PC-9 (cell line): Measurements from ENCODE around the gene MYO7B. TPM values are rescaled to one million over a fixed set of nuclear protein-coding genes. Genes with fewer than 3 reads are reported as not detected.
A peak's percentile ranks its signal among the peaks of the same experiment; 100 is the strongest.

Experiments used
- BruUV-seq: library from RNA; stranded (reverse); fragments of 400-500 nt; replicated peaks from 2 replicates; lab custom pipeline; 2021; lab: Mats Ljungman, UMichigan
- CTCF ChIA-PET: fragments of 300-600 bp; sonication (Branson Sonifier 250); formaldehyde crosslinking; loops from one replicate; lab custom pipeline; 2022; ENCODE audit warnings: antibody characterized with exemption; lab: Charles Lee
- POLR2A ChIA-PET: fragments of 300-600 bp; sonication (Branson Sonifier 250); formaldehyde crosslinking; loops from one replicate; lab custom pipeline; 2022; ENCODE audit warnings: antibody characterized with exemption; ENCODE audit not compliant: unreplicated experiment; lab: Charles Lee
- DNase-seq, 2 experiments: peaks; one replicate each; pipeline versions ENCODE4 v3.0.0 to v3.0.0-alpha.2; 2015 to 2022; ENCODE audit warnings: mixed read lengths in 1 of 2
- H2AFZ ChIP-seq: fragments of 200-600 bp; sonication (generic); 2 replicates; pipeline ENCODE4 v1.8.1; 2017; ENCODE audit warnings: antibody characterized with exemption
- H3F3A ChIP-seq: fragments of 200-600 bp; sonication (generic); 2 replicates; pipeline ENCODE4 v1.8.1; 2017; ENCODE audit warnings: antibody characterized with exemption, mild to moderate bottlenecking, low read depth; ENCODE audit not compliant: insufficient read depth
- H3K27ac ChIP-seq: fragments of 200-600 bp; sonication (generic); 2 replicates; pipeline ENCODE4 v1.6.1; 2016; ENCODE audit warnings: mixed run types
- H3K27me3 ChIP-seq: fragments of 200-600 bp; sonication (generic); 2 replicates; pipeline ENCODE4 v1.6.1; 2016; ENCODE audit warnings: low read depth, mixed run types; ENCODE audit not compliant: insufficient read depth
- H3K36me3 ChIP-seq: fragments of 200-600 bp; sonication (generic); 2 replicates; pipeline ENCODE4 v1.6.1; 2016; ENCODE audit warnings: low read depth, mixed run types
- H3K4me1 ChIP-seq: fragments of 200-600 bp; sonication (generic); replicated peaks from 2 replicates; pipeline ENCODE4 v1.6.1; 2016; ENCODE audit warnings: mixed run types; ENCODE audit not compliant: insufficient read depth
- H3K4me2 ChIP-seq: fragments of 200-600 bp; sonication (generic); 2 replicates; pipeline ENCODE4 v1.6.1; 2017; ENCODE audit warnings: mixed run types
- H3K4me3 ChIP-seq: fragments of 200-600 bp; sonication (generic); 2 replicates; pipeline ENCODE4 v1.6.1; 2016; ENCODE audit warnings: mixed run types
- H3K79me2 ChIP-seq: fragments of 200-600 bp; sonication (generic); 2 replicates; pipeline ENCODE4 v1.6.1; 2017; ENCODE audit warnings: low read depth, mixed run types
- H3K9me2 ChIP-seq: fragments of 200-600 bp; sonication (generic); 2 replicates; pipeline ENCODE4 v1.8.1; 2017; ENCODE audit warnings: mild to moderate bottlenecking; ENCODE audit not compliant: insufficient read depth
- H3K9me3 ChIP-seq: fragments of 200-600 bp; sonication (generic); 2 replicates; pipeline ENCODE4 v1.8.1; 2016; ENCODE audit warnings: low read depth; ENCODE audit not compliant: insufficient read depth
- H4K20me1 ChIP-seq: fragments of 200-600 bp; sonication (generic); 2 replicates; pipeline ENCODE4 v1.8.1; 2017; ENCODE audit not compliant: insufficient read depth
- EZH2 ChIP-seq: fragments of 200-600 bp; sonication (generic); IDR thresholded peaks from 2 replicates; pipeline ENCODE4 v1.8.0; 2017; ENCODE audit warnings: antibody characterized with exemption, low read depth
- intact Hi-C: fragments of 100-400 bp; cut with micrococcal nuclease; formaldehyde crosslinking; loops from one replicate; pipeline ENCODE4 v1.10.0; 2022; ENCODE audit not compliant: unreplicated experiment
- total RNA-seq: library from RNA; stranded (reverse); gene quantifications from 2 replicates; pipeline ENCODE4 v1.2.3, GENCODE V29; 2021
- TF ChIP-seq, protein P1 (sequence below): fragments of 200-600 bp; sonication (generic); conservative IDR thresholded peaks from 2 replicates; pipeline ENCODE4 v1.6.1; 2017; ENCODE audit warnings: mixed run types, antibody characterized with exemption, mild to moderate bottlenecking, moderate library complexity

Gene MYO7B
- total RNA-seq, 1 experiment from 2014 or later = not detected

DNA sequence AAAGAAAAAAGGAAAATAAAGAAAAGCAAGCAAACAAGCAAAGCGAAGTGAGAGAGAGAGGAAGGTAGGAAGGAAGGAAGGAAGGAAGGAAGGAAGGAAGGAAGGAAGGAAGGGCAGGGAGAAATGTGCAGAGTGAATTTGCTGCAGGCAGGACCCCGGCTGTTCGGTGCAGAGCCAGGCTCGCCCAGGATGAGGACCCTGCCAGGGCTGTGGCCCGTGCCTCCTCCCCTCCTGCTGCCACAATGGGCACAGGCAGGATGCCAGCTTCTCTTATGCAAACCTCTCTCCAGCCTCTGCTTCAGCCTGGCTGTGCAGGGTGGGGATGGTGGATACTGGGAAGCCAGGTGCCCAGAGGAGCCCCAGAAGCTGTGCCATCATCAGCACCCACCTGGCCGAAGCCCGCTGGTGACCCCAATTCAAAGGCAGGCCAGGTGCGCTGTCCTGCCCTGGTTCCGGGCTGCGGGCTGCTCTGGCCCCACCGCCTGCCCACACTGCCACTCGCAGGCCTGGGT, 113.7 kb downstream of the MYO7B start:
- H2AFZ ChIP-seq = no peak overlapping the region
- no peak overlapping the region for H3K4me3 ChIP-seq
- no peaks in the 10 kb centered on the region; the same call in 1 of the 2 replicates for H3K4me1 ChIP-seq
- no TSS peak for BruUV-seq
- no peaks in the 10 kb centered on the region for H4K20me1 ChIP-seq
- ChIA-PET POLR2A (no interaction called here), CTCF (interaction anchor here (1.6 kb wide), 1 partner anchor 58 kb away, joined by 15 read pairs; no protein-coding TSS in a partner anchor)
- no peak overlapping the region for H3K4me2 ChIP-seq
- H3K36me3 ChIP-seq = no peaks in the 10 kb centered on the region
- no peaks in the 10 kb centered on the region for H3F3A ChIP-seq
- H3K9me3 ChIP-seq = no peaks in the 10 kb centered on the region
- H3K79me2 ChIP-seq = no peaks in the 10 kb centered on the region
- DNase-seq = no peak
- TF ChIP-seq, protein P1, sequence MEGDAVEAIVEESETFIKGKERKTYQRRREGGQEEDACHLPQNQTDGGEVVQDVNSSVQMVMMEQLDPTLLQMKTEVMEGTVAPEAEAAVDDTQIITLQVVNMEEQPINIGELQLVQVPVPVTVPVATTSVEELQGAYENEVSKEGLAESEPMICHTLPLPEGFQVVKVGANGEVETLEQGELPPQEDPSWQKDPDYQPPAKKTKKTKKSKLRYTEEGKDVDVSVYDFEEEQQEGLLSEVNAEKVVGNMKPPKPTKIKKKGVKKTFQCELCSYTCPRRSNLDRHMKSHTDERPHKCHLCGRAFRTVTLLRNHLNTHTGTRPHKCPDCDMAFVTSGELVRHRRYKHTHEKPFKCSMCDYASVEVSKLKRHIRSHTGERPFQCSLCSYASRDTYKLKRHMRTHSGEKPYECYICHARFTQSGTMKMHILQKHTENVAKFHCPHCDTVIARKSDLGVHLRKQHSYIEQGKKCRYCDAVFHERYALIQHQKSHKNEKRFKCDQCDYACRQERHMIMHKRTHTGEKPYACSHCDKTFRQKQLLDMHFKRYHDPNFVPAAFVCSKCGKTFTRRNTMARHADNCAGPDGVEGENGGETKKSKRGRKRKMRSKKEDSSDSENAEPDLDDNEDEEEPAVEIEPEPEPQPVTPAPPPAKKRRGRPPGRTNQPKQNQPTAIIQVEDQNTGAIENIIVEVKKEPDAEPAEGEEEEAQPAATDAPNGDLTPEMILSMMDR = no peak
- TF ChIP-seq EZH2 = no peak
- intact Hi-C loops = loop anchor here (1.0 to 10.0 kb wide), 6 partner anchors 52 to 452 kb away; partner anchors contain the start of genes IWS1 and SFT2D3
- no peaks in the 10 kb centered on the region for H3K9me2 ChIP-seq
- no peak overlapping the region for H3K27ac ChIP-seq
- H3K27me3 ChIP-seq = no peaks in the 10 kb centered on the region

DNA sequence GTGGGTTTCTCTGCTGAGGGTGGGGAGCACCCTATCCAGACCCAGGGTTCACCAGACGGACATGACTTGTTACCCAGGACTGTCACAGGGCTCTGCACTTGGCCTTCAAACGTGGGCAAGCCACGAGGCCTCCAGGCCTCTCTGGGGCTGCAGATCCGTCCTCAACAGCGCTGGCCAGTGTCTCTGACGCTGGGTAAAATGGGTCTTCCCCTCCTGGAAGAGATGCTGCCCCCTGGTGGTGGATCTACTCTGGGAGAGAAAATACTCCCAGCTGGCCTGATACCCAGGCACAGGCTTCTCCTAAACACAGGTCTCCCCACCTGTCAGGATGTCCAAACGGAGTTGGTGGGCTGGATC, 114.2 kb downstream of the MYO7B start:
- no peaks in the 10 kb centered on the region for H3K36me3 ChIP-seq
- H2AFZ ChIP-seq = no peak overlapping the region
- H3F3A ChIP-seq = no peaks in the 10 kb centered on the region
- intact Hi-C loops = loop anchor here (1.0 to 10.0 kb wide), 6 partner anchors 51 to 452 kb away; partner anchors contain the start of genes IWS1 and SFT2D3
- no peaks in the 10 kb centered on the region for H3K27me3 ChIP-seq
- no TSS peak for BruUV-seq
- no peak overlapping the region for H3K4me3 ChIP-seq
- TF ChIP-seq, protein P1 = peak; percentile 97
- TF ChIP-seq EZH2 = no peak
- no peak overlapping the region for H3K4me2 ChIP-seq
- ChIA-PET CTCF (interaction anchor here (0.5 to 1.6 kb wide), 4 partner anchors 26 to 457 kb away, joined by 4 to 15 read pairs (median 4); partner anchors contain the start of genes ERCC3 and LIMS2), POLR2A (no interaction called here)
- H3K9me2 ChIP-seq = no peaks in the 10 kb centered on the region
- H3K27ac ChIP-seq = no peak overlapping the region
- no peaks in the 10 kb centered on the region for H4K20me1 ChIP-seq
- no peaks in the 10 kb centered on the region for H3K9me3 ChIP-seq
- no peaks in the 10 kb centered on the region for H3K79me2 ChIP-seq
- DNase-seq = peak; percentile 74 to 83
- no peaks in the 10 kb centered on the region; the same call in 1 of the 2 replicates for H3K4me1 ChIP-seq

DNA sequence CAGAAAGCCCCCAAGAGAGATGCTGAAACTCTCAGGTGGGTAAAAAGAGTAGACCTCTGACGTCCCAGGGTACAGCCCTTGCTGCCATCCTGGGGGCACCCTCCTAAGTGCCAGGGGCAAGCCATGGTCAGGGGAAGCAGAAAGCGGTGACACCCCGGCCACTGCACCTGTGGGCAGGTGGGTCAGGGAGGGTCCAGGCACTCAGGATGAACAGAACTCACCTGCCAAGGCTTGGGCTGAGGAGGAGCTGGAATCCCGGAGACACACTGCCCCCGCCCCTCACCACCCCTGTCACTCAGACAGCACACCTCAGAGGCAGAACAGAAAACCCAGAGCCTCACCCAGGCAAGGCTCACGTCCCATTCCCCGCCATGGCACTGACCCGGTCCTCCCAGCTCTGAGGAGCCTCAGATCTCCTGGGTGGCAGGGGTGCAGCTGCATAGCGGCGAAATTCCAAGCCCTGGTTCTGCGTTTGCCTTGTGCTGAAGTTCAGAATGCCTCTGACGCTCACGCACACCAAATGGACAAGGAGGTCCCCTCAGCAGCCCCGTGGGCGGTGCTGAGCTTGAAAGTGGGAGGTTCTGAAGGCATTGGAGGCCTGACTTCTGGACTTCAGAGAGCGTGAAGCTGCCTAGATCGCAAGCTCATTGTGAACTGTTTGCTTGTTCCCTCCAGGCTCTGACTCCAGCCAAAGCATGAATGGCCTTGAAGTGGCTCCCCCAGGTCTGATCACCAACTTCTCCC, 114.7 kb downstream of the MYO7B start:
- intact Hi-C loops = no loop called here
- no TSS peak for BruUV-seq
- Histone ChIP-seq H3K79me2 (no peaks in the 10 kb centered on the region), H3K36me3 (no peaks in the 10 kb centered on the region), H3K27me3 (no peaks in the 10 kb centered on the region), H3K9me3 (no peaks in the 10 kb centered on the region), H3K9me2 (no peaks in the 10 kb centered on the region), H3K4me3 (no peak overlapping the region), H3K4me2 (no peak overlapping the region), H3K4me1 (no peaks in the 10 kb centered on the region; the same call in 1 of the 2 replicates), H3K27ac (no peak overlapping the region), H4K20me1 (no peaks in the 10 kb centered on the region), H3F3A (no peaks in the 10 kb centered on the region), H2AFZ (no peak overlapping the region)
- no peak for DNase-seq
- CTCF ChIA-PET = interaction anchor here (0.5 to 1.6 kb wide), 4 partner anchors 25 to 458 kb away, joined by 4 to 15 read pairs (median 4); partner anchors contain the start of genes ERCC3 and LIMS2
- POLR2A ChIA-PET = interaction anchor here (0.7 kb wide), 1 partner anchor 1863 kb away, joined by 3 read pairs; no protein-coding TSS in a partner anchor
- TF ChIP-seq, protein P1 = peak; percentile 58; the same call in 1 of the 2 replicates
- TF ChIP-seq EZH2 = no peak
